Stimulated activated CD8-positive, alpha-beta memory T cell treated with anti-CD3 and anti-CD28 coated beads, Interleukin-15, amount 100 ng/mL, for 24 hours (primary cell): ENCODE data around the gene PGA3.
A peak's percentile ranks its signal among the peaks of the same experiment; 100 is the strongest.
"Not testable (repeated sequence)": the region's sequence is repeated elsewhere in the genome, so short reads cannot be mapped to it uniquely, and the experiment has no call there.

Experiments used
- DNase-seq: peaks from one replicate; pipeline ENCODE4 v3.0.0-alpha.2; 2020; ENCODE audit warnings: low read depth

PGA3 gene

GRCh38 chr11:61171907-61172306, 31.4 kb upstream of the PGA3 start:
- no peak for DNase-seq

DNA sequence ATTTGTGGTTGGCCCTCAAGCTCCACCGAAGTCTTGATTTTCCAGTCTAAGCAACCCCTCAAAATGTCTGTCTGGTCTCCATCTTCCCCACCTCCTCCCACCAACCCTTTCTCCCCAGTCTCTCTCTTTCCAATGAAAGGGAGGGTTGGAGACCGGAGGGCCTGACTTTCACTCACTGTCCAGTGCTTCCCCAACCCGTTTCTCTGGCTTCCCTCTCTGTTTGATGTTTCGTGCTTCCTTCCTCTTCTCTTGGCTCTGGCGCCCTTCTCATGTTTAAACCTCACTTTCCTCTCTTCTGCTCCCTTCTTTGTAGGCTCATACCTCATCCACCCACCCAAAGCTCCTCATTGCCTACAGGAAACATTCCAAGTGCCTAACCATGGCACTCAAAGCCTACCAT, 31.0 kb upstream of the PGA3 start:
- DNase-seq = no peak

DNA sequence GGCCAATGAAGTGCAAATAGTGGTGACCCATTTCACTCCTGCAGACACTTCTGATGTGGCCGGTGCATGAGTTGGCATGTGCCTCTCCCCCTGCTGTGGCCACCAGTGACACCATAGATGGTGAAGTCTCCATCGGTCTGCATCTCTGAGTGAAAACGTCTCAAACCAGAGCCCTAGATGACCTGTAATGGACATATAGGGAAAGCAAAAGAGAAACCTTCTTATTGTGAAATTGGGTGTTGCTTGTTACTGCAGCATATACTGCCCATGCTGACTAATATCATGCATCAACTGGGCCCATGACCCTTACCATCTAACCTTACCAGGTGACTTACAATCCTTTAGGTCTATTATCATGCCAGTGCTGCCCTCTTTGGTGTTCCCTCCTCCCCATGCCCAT, 30.4 kb upstream of the PGA3 start:
- DNase-seq = no peak

DNA sequence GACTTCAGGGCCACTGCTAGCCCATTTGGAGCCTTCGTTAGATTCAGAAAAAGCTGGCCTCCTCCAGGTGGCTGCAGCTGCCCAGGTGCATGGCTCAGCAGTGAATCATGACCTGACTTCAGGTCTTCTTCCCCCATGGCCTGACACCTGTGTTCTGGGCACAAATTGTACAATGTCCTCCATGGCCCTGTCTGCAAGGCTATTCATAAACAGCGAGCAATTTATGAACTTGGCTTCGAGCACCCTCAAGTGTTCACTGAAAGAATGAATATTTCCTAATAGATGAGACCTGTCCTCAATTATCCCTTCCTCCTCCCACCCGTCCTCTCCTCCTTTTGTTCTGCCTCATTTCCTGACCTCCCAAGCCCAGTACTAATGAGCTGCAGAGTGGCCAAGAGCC, 29.9 kb upstream of the PGA3 start:
- no peak for DNase-seq

DNA sequence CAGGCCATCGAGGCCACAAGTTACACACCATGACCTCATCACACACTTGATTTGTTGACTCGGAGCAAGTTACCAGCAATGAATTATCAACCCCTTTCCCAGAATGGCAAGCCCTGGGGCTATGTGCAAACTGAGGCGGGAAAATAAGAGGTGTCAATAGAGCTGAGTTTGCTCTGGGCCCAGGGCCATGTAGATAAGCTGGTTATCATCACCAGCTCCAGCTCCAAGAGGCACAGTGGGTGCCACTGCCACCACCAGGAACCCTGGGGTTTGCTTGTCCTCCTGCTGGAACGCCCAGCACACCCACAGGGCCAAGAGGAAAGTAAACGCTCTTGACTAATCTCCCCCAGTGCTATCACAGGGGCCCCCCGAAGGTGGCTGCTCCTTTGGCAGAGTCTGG, 29.0 kb upstream of the PGA3 start:
- no peak for DNase-seq

DNA sequence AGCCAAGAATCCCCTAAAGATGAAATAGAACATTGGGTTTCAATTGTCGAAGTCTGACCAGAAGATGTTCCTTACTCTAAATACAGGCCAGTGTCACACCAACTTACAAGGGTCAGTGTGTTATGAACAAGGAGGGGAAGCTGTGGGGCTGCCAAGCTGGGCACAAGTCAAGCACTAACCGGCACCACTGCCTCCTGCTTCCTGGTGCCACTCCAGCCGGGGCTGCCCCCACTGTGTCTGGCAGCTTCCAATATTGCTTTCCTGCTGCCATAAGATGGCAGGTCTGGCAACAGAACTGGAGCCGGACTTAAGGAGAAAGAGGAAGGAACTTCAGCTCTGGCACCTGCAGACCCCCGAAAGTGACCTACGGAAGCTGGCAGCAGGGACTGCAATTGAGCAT, 28.4 kb upstream of the PGA3 start:
- no peak for DNase-seq

DNA sequence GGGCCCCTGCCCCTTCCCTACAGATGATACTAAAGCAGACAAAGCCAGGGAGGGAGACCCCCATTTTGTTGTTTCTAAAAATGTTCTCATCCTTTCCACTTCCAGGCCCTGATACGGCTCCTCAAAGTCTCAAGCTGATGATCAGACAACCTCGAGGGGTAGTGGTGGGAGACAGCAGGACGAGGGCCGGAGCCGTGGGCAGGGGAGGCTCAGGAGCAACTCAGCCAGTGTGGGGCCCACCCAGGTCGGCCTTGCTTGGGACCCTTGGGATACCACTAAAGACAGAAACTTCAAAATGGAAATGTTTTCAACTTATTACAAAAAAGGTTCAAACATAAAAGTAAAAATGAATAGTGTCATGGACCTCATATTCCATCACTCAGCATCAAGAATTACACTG, 26.9 kb upstream of the PGA3 start:
- no peak for DNase-seq

DNA sequence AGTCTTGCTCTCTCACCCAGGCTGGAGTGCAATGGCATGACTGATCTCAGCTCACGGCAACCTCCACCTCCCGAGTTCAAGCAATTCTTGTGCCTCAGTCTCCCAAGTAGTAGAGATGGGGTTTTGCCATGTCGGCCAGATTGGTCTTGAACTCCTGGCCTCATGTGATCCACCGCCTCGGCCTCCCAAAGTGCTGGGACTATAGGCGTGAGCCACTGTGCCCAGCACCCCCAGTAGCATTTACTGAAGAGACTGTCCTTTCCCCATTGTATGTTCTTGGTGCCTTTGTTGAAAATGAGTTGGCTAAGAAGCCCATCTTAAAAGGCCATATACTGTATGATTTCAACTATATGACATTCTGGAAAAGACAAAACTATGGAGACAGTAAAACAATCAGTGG, 23.1 kb upstream of the PGA3 start:
- DNase-seq = not testable (repeated sequence)

DNA sequence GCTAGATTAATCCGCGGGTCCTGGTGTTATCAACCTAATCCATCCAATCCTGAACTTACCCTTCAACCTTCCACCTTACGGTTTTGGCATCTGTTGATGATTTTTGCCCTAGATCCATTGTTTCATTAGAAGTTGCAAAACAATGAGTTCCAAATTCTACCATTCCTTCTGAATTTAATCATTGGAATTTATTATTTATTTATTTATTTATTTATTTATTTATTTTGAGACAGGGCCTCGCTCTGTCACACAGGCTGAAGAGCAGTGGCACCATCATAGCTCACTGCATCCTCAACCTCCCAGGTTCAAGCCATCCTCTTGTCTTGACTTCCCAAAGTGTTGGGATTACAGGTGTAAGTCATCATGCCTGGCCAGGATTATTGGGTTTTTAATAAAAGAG, 21.8 kb upstream of the PGA3 start:
- no peak for DNase-seq

DNA sequence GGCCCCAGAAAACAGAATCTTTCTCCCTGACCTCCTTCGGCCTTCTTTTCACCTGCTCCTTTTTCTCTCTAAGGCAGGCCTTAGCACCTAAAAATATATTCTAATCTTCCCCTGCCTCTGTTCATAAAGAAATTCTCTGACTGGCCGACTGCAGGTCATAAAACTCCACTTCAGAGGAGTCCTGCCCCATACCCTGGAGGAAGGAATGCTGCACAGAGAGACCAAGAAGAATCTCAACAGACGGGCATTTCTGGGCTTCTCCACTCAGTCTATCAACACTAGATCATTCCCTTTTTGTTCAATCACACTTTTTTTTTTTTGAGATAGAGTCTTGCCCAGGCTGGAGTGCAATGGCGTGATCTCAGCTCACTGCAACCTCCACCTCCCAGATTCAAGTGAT, 19.7 kb upstream of the PGA3 start:
- DNase-seq = no peak

DNA sequence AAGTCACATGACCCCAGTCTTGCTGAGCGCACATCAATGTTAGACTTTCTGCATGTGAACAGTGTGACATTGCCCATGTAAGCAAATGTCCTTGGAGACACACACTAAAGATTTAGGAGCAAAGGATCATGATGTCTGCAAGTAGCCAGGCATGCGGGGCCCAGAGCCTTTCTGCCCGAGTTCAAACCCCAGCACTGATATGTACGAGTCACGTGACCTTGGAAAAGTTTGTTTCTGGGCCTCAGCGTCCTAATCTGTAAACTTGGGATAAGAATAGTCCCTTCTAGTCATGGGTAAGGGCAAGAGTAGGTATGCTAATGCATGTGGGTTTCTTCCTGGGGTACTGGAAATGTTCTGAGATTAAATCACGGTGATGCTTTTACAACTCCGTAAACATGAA, 16.8 kb upstream of the PGA3 start:
- DNase-seq = no peak

GRCh38 chr11:61187505-61188130, 15.7 kb upstream of the PGA3 start:
- DNase-seq = peak; percentile 57

- DNase-seq = no peak
These were observed 13.4 kb upstream of the PGA3 start for GRCh38 chr11:61189933-61190332.

- DNase-seq = no peak
These were observed 9.7 kb upstream of the PGA3 start for GRCh38 chr11:61193596-61193995.

- DNase-seq = no peak
These were observed 9.1 kb upstream of the PGA3 start for GRCh38 chr11:61194169-61194671.

DNA sequence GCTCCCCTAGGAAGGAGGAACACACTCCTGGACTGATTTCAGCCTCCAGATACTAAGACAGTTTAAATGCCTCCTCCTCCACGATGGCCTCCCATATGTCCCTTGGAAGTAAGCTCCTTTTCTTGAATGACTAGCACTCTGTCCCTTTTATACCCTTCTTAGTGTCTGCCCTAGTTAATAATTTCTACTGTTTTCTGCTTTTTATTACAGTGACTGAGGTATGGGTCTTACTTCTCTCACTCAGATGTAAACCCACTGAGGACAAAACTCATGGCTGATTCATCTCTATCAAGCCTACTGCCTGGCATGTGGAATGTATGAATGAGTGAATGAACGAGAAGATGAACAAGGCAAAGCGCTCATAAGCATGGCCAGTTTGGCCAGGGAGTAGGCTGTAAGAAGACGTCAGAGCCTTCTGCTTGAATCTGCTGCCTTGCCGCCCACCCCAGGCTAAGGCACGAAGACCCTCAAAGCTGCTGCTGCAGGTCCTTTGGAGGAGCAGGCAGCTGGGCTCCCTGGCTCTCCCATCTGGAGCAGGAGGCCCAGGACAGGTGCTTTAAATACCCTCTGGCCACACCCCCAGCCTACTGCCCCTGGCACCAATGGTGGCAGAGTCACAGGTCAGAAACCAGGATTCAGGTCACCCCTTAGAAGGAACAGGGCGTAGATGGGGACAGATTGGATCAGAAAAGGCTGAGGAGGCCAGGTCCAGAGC, 8.2 kb upstream of the PGA3 start:
- DNase-seq = no peak

GRCh38 chr11:61195719-61196118, 7.6 kb upstream of the PGA3 start:
- DNase-seq = no peak

- DNase-seq = no peak
These were observed 5.0 kb upstream of the PGA3 start for GRCh38 chr11:61198361-61198760.

- no peak for DNase-seq
These were observed 4.3 kb upstream of the PGA3 start for GRCh38 chr11:61198948-61199523.

GRCh38 chr11:61201476-61201875, 1.8 kb upstream of the PGA3 start:
- no peak for DNase-seq

- DNase-seq = not testable (repeated sequence)
These were observed 558 bp downstream of the PGA3 start for GRCh38 chr11:61203873-61204272.

DNA sequence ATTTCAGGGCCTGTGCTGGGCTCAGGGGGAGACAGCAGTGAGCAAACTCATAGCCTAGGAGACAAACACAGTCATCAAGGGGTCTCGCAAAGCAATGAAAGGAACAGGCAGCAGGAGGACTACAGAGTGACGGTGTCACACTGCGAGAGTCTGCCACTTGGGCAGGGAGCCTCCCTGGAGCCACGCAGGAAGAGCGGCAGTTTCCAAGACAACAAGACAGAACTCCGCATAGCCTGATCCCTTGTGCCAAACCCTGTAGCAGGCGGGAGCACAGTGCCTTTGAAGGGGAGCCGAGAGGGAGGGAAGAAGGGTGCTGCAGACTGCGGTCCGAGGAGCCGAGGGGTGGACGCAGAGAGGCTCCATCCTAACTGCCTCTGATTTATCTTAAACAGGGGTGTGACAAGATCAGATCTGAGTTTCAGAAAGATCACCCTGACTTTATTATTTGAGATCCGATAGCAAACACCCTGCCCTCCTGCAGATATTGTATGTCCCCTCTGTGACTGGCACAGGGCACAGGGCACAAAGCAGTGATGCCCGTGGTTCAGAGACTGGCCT, 1.3 kb downstream of the PGA3 start:
- DNase-seq = not testable (repeated sequence)

- DNase-seq = not testable (repeated sequence)
These were observed 4.5 kb downstream of the PGA3 start for GRCh38 chr11:61207636-61208310.
